ENCODE measurements around the gene UFC1. TPM values are rescaled to one million over a fixed set of nuclear protein-coding genes. Genes with fewer than 3 reads are reported as not detected.

Gene UFC1
- total and polyA plus RNA-seq, 8 donors, result 93.8 to 163 (median 144) TPM

- no peak for ATAC-seq
- intact Hi-C loops (cut with DNase I), result no loop called here
- Histone ChIP-seq H3K4me3 (no peak overlapping the region), H3K36me3 (peaks cover 0 to 70% of the 10 kb centered on the region in 2 donors), H3K9me3 (no peaks in the 10 kb centered on the region), H3K4me1 (peaks cover 13 to 30% of the 10 kb centered on the region in 2 donors), H3K27me3 (no peaks in the 10 kb centered on the region), H3K27ac (no peak overlapping the region)
- DNase-seq, result no peak
- TF ChIP-seq, protein P1, sequence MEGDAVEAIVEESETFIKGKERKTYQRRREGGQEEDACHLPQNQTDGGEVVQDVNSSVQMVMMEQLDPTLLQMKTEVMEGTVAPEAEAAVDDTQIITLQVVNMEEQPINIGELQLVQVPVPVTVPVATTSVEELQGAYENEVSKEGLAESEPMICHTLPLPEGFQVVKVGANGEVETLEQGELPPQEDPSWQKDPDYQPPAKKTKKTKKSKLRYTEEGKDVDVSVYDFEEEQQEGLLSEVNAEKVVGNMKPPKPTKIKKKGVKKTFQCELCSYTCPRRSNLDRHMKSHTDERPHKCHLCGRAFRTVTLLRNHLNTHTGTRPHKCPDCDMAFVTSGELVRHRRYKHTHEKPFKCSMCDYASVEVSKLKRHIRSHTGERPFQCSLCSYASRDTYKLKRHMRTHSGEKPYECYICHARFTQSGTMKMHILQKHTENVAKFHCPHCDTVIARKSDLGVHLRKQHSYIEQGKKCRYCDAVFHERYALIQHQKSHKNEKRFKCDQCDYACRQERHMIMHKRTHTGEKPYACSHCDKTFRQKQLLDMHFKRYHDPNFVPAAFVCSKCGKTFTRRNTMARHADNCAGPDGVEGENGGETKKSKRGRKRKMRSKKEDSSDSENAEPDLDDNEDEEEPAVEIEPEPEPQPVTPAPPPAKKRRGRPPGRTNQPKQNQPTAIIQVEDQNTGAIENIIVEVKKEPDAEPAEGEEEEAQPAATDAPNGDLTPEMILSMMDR (IDR thresholded peaks at IDR 0.05), result no peak
These were observed 19.9 kb downstream of the UFC1 start for GRCh38 chr1:161173711-161174110.

- H3K36me3 ChIP-seq, result peaks cover 0 to 58% of the 10 kb centered on the region in 2 donors
- intact Hi-C loops (cut with DNase I), result no loop called here
These were observed 21.1 kb downstream of the UFC1 start for GRCh38 chr1:161174911-161175310.

GRCh38 chr1:161175771-161176453, 22.1 kb downstream of the UFC1 start:
- H3K4me1 ChIP-seq, result peaks cover 13 to 30% of the 10 kb centered on the region in 2 donors
- no peak overlapping the region for H3K27ac ChIP-seq
- H3K4me3 ChIP-seq, result peak overlapping the region in 1 of 2 donors; percentile 81
- DNase-seq (no peak), ATAC-seq (no peak)
- intact Hi-C loops (cut with DNase I), result no loop called here
- H3K27me3 ChIP-seq, result no peaks in the 10 kb centered on the region
- H3K9me3 ChIP-seq, result no peaks in the 10 kb centered on the region
- TF ChIP-seq, protein P1 (IDR thresholded peaks at IDR 0.05), result no peak
- H3K36me3 ChIP-seq, result peaks cover 0 to 48% of the 10 kb centered on the region in 2 donors

More at GRCh38 chr1:161174911-161175310, 21.1 kb downstream of the UFC1 start:
- H3K27ac ChIP-seq, result no peak overlapping the region
- no peak overlapping the region for H3K4me3 ChIP-seq
- no peak for DNase-seq
- H3K4me1 ChIP-seq, result peaks cover 13 to 30% of the 10 kb centered on the region in 2 donors
- H3K27me3 ChIP-seq, result no peaks in the 10 kb centered on the region
- TF ChIP-seq, protein P1 (IDR thresholded peaks at IDR 0.05), result no peak
- no peak for ATAC-seq
- H3K9me3 ChIP-seq, result no peaks in the 10 kb centered on the region

DNA sequence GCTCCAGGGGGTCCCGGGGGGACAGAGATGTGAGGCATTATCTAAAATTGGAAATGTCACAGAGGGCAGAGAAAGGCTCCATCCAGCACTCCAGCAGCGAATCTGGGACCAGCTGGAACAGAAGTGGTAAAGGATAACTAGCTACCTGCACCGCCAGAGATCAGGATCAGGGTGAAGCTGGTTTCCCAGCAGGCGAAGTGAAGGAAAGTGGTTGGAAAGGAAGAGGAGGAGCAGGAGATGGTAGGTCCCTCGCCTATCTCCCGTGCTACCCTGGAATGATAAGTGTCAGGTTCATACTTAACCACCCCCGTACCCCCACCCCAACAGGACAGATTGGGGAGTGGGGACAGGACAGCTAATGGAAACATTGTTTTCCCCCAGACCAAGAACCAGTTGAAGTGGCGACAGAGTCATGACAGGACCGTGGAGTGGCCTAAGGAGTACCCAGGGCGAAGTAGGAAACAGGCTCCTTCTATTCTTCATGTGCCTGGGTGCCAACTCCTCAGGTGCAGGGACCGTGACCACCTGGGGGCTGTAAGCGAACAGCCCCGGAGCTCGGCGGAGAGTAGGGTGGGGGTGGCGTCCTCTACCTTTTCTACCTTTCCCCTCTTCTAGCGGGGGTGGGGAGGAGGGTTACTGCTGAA, 22.8 kb downstream of the UFC1 start:
- H3K9me3 ChIP-seq, result no peaks in the 10 kb centered on the region
- H3K27ac ChIP-seq, result peak overlapping the region; percentile 69 to 77
- peaks cover 0 to 42% of the 10 kb centered on the region in 2 donors for H3K36me3 ChIP-seq
- H3K4me3 ChIP-seq, result peak overlapping the region; percentile 69 to 81
- TF ChIP-seq, protein P1 (IDR thresholded peaks at IDR 0.05), result no peak
- intact Hi-C loops (cut with DNase I), result no loop called here
- H3K4me1 ChIP-seq, result peaks cover 13 to 32% of the 10 kb centered on the region in 2 donors
- DNase-seq, result no peak
- ATAC-seq, result peak; percentile 43
- no peaks in the 10 kb centered on the region for H3K27me3 ChIP-seq
